Mucosa of rectum (tissue), 2 donors: ENCODE data around the gene ZPR1.
"Not testable (repeated sequence)": the region's sequence is repeated elsewhere in the genome, so short reads cannot be mapped to it uniquely, and the experiment has no call there.

Experiments used
- H3K27ac ChIP-seq, 2 donors: one replicate each; pipeline ENCODE4 v1.7.0; 2013; ENCODE audit warnings: inconsistent platforms in 2 of 2, low read depth in 2 of 2, low read length in 2 of 2
- H3K27me3 ChIP-seq, 2 donors: one replicate each; pipeline ENCODE4 v1.7.0; 2013; ENCODE audit warnings: low read length in 2 of 2; ENCODE audit not compliant: control insufficient read depth in 2 of 2, insufficient read depth in 2 of 2
- H3K36me3 ChIP-seq, 2 donors: one replicate each; pipeline ENCODE4 v1.7.0; 2013; ENCODE audit warnings: low read length in 2 of 2; ENCODE audit not compliant: control insufficient read depth in 2 of 2, insufficient read depth in 2 of 2
- H3K4me1 ChIP-seq, 2 donors: one replicate each; pipeline ENCODE4 v1.7.0; 2013; ENCODE audit warnings: low read length in 2 of 2, mild to moderate bottlenecking in 1 of 2; ENCODE audit not compliant: control insufficient read depth in 2 of 2, insufficient read depth in 2 of 2
- H3K4me3 ChIP-seq, 2 donors: one replicate each; pipeline ENCODE4 v1.7.0; 2013; ENCODE audit warnings: low read length in 2 of 2
- H3K9ac ChIP-seq, 2 donors: one replicate each; pipeline ENCODE4 v1.7.0; 2013; ENCODE audit warnings: low read length in 2 of 2, low read depth in 1 of 2, mild to moderate bottlenecking in 1 of 2
- H3K9me3 ChIP-seq, 2 donors: one replicate each; pipeline ENCODE4 v1.7.0; 2013; ENCODE audit warnings: low read length in 2 of 2; ENCODE audit not compliant: control insufficient read depth in 2 of 2
- donor health status: healthy.
- donor health status: Normal muscosa, but diverticular disease.

The ZPR1 gene

GRCh38 chr11:116771935-116772334, 15.9 kb downstream of the ZPR1 start:
- H3K27me3 ChIP-seq = no peaks in the 10 kb centered on the region
- H3K36me3 ChIP-seq = peaks cover 7 to 8% of the 10 kb centered on the region in 2 donors
- H3K4me1 ChIP-seq = peaks cover 9 to 18% of the 10 kb centered on the region in 2 donors
- H3K27ac ChIP-seq = no peak overlapping the region
- H3K9me3 ChIP-seq = no peaks in the 10 kb centered on the region
- peak overlapping the region; percentile 84 to 88 for H3K9ac ChIP-seq
- H3K4me3 ChIP-seq = peak overlapping the region; percentile 91 to 96

- no peak overlapping the region for H3K4me3 ChIP-seq
- H3K36me3 ChIP-seq = peaks cover 56 to 60% of the 10 kb centered on the region in 2 donors
Observed at GRCh38 chr11:116762132-116762531, 25.7 kb downstream of the ZPR1 start.

GRCh38 chr11:116756044-116756443, 31.8 kb downstream of the ZPR1 start:
- H3K9ac ChIP-seq, H3K4me3 ChIP-seq, H3K27ac ChIP-seq, H3K27me3 ChIP-seq, H3K9me3 ChIP-seq, H3K4me1 ChIP-seq: not testable (repeated sequence)
- peaks cover 46 to 66% of the 10 kb centered on the region in 2 donors for H3K36me3 ChIP-seq

More at GRCh38 chr11:116762132-116762531, 25.7 kb downstream of the ZPR1 start:
- H3K9me3 ChIP-seq = no peaks in the 10 kb centered on the region
- H3K9ac ChIP-seq = no peak overlapping the region
- H3K27ac ChIP-seq = no peak overlapping the region
- H3K4me1 ChIP-seq = no peaks in the 10 kb centered on the region
- no peaks in the 10 kb centered on the region for H3K27me3 ChIP-seq

- Histone ChIP-seq H3K9me3 (no peaks in the 10 kb centered on the region), H3K9ac (no peak overlapping the region), H3K27me3 (no peaks in the 10 kb centered on the region), H3K4me1 (no peaks in the 10 kb centered on the region), H3K36me3 (peaks cover 39 to 62% of the 10 kb centered on the region in 2 donors), H3K27ac (no peak overlapping the region), H3K4me3 (no peak overlapping the region)
Observed at GRCh38 chr11:116750070-116750718, 37.6 kb downstream of the ZPR1 start.

- Histone ChIP-seq H3K27ac (no peak overlapping the region), H3K4me3 (no peak overlapping the region), H3K9me3 (no peaks in the 10 kb centered on the region), H3K4me1 (no peaks in the 10 kb centered on the region), H3K27me3 (no peaks in the 10 kb centered on the region), H3K36me3 (peaks cover 8 to 13% of the 10 kb centered on the region in 2 donors), H3K9ac (no peak overlapping the region)
Observed at GRCh38 chr11:116742104-116742503, 45.7 kb downstream of the ZPR1 start.

- Histone ChIP-seq H3K4me3 (no peak overlapping the region), H3K27me3 (no peaks in the 10 kb centered on the region), H3K36me3 (peaks cover 0 to 4% of the 10 kb centered on the region in 2 donors), H3K9ac (no peak overlapping the region), H3K4me1 (no peaks in the 10 kb centered on the region), H3K27ac (no peak overlapping the region), H3K9me3 (no peaks in the 10 kb centered on the region)
Observed at GRCh38 chr11:116740741-116741140, 47.1 kb downstream of the ZPR1 start.

GRCh38 chr11:116738975-116739374, 48.8 kb downstream of the ZPR1 start:
- H3K4me3 ChIP-seq = no peak overlapping the region
- no peaks in the 10 kb centered on the region for H3K9me3 ChIP-seq
- H3K9ac ChIP-seq = no peak overlapping the region
- no peaks in the 10 kb centered on the region for H3K36me3 ChIP-seq
- H3K27ac ChIP-seq = no peak overlapping the region
- no peaks in the 10 kb centered on the region for H3K4me1 ChIP-seq
- H3K27me3 ChIP-seq = no peaks in the 10 kb centered on the region

- Histone ChIP-seq H3K9ac (no peak overlapping the region), H3K4me1 (no peaks in the 10 kb centered on the region), H3K27ac (no peak overlapping the region), H3K9me3 (no peaks in the 10 kb centered on the region), H3K4me3 (no peak overlapping the region), H3K27me3 (peaks cover 1 to 3% of the 10 kb centered on the region in 2 donors), H3K36me3 (no peaks in the 10 kb centered on the region)
Observed at GRCh38 chr11:116736763-116737162, 51.1 kb downstream of the ZPR1 start.

GRCh38 chr11:116733969-116734508, 53.8 kb downstream of the ZPR1 start:
- no peaks in the 10 kb centered on the region for H3K9me3 ChIP-seq

GRCh38 chr11:116733043-116733755, 54.6 kb downstream of the ZPR1 start:
- Histone ChIP-seq H3K9me3 (no peaks in the 10 kb centered on the region), H3K27me3 (peaks cover 9 to 15% of the 10 kb centered on the region in 2 donors), H3K4me3 (no peak overlapping the region), H3K9ac (no peak overlapping the region), H3K27ac (no peak overlapping the region), H3K36me3 (no peaks in the 10 kb centered on the region), H3K4me1 (no peaks in the 10 kb centered on the region)

More at GRCh38 chr11:116733969-116734508, 53.8 kb downstream of the ZPR1 start:
- Histone ChIP-seq H3K27ac (no peak overlapping the region), H3K4me3 (no peak overlapping the region), H3K9ac (no peak overlapping the region), H3K36me3 (no peaks in the 10 kb centered on the region), H3K27me3 (peaks cover 9 to 15% of the 10 kb centered on the region in 2 donors), H3K4me1 (no peaks in the 10 kb centered on the region)
